Muscle of arm (tissue), 12 donors: Measurements from ENCODE around the gene WDR81. TPM values are rescaled to one million over a fixed set of nuclear protein-coding genes. Genes with fewer than 3 reads are reported as not detected.

Experiments
- DNase-seq: peaks from one replicate; pipeline ENCODE4 v3.0.0-alpha.2; 2013
- polyA plus RNA-seq, 12 donors: library from polyadenylated mRNA; unstranded; fragments of 120-200 nt; gene quantifications; one replicate each; pipeline ENCODE4 v1.2.1, GENCODE V29; 2013; ENCODE audit not compliant: insufficient read length in 12 of 12

The WDR81 gene
- polyA plus RNA-seq, 12 donors: 6.0 to 21.7 (median 12.6) TPM; not detected in 1

GRCh38 chr17:1776857-1777256, 52.4 kb downstream of the WDR81 start:
- no peak for DNase-seq

GRCh38 chr17:1779571-1780131, 55.1 kb downstream of the WDR81 start:
- DNase-seq: peak; percentile 87

GRCh38 chr17:1782171-1782567, 57.7 kb downstream of the WDR81 start:
- no peak for DNase-seq

GRCh38 chr17:1783271-1783670, 58.8 kb downstream of the WDR81 start:
- no peak for DNase-seq

GRCh38 chr17:1783834-1784611, 59.5 kb downstream of the WDR81 start:
- peak; percentile 88 for DNase-seq

GRCh38 chr17:1785930-1786329, 61.4 kb downstream of the WDR81 start:
- no peak for DNase-seq

GRCh38 chr17:1786708-1787107, 62.2 kb downstream of the WDR81 start:
- no peak for DNase-seq

- no peak for DNase-seq
Measured at GRCh38 chr17:1787301-1787902, 62.9 kb downstream of the WDR81 start.

Other genes starting within 250 kb of the WDR81 start
- gene MYO1C, start 232.0 kb upstream of the WDR81 start, polyA plus RNA-seq: 10 to 100 TPM in 11 of 12 donors, not detected in 1; 68.4 to 97.1 (median 79.9) TPM
- gene INPP5K, start 208.1 kb upstream of the WDR81 start, polyA plus RNA-seq: 10 to 100 TPM in 11 of 12 donors, not detected in 1; 20.2 to 32.7 (median 25.2) TPM
- 10 to 100 TPM in 11 of 12 donors, not detected in 1; 26.4 to 52.2 (median 29.7) TPM for gene PITPNA, start 161.9 kb upstream of the WDR81 start, polyA plus RNA-seq
- gene SLC43A2, start 95.9 kb upstream of the WDR81 start, polyA plus RNA-seq: 10 to 100 TPM in 1 of 12 donors, 1 to 10 TPM in 10, not detected in 1; 1.9 to 11.1 (median 4.0) TPM
- gene SCARF1, start 79.0 kb upstream of the WDR81 start, polyA plus RNA-seq: 10 to 100 TPM in 1 of 12 donors, 1 to 10 TPM in 10, not detected in 1; 5.2 to 11.3 (median 6.8) TPM
- 10 to 100 TPM in 1 of 12 donors, 1 to 10 TPM in 10, not detected in 1; 2.9 to 10.3 (median 3.8) TPM for gene RILP, start 74.8 kb upstream of the WDR81 start, polyA plus RNA-seq
- gene PRPF8, start 39.8 kb upstream of the WDR81 start, polyA plus RNA-seq: 100 to 1,000 TPM in 11 of 12 donors, not detected in 1; 129 to 215 (median 179) TPM
- 10 to 100 TPM in 1 of 12 donors, 1 to 10 TPM in 10, not detected in 1; 3.5 to 12.2 (median 5.3) TPM for gene TLCD2, start 14.3 kb upstream of the WDR81 start, polyA plus RNA-seq
- 1 to 10 TPM in 8 of 12 donors, under 1 TPM in 3, not detected in 1; 0.41 to 6.2 (median 1.7) TPM for gene SERPINF2, start 18.2 kb downstream of the WDR81 start, polyA plus RNA-seq
- gene SERPINF1, start 37.4 kb downstream of the WDR81 start, polyA plus RNA-seq: 100 to 1,000 TPM in 11 of 12 donors, not detected in 1; 199 to 393 (median 328) TPM
- 10 to 100 TPM in 4 of 12 donors, 1 to 10 TPM in 7, not detected in 1; 6.3 to 17.1 (median 7.7) TPM for gene SMYD4, start 105.2 kb downstream of the WDR81 start, polyA plus RNA-seq
- 10 to 100 TPM in 11 of 12 donors, not detected in 1; 36.3 to 67.5 (median 55.6) TPM for gene RPA1, start 105.3 kb downstream of the WDR81 start, polyA plus RNA-seq